Fibroblast of mammary gland (primary cell): ENCODE measurements around the gene TTBK1.

Experiments
- DNase-seq: peaks from one replicate; pipeline ENCODE4 v3.0.0-alpha.2; 2010; ENCODE audit warnings: low read depth
- H3K4me3 ChIP-seq: 2 replicates; pipeline ENCODE4 v1.5.1; 2011; ENCODE audit warnings: low read depth, mild to moderate bottlenecking, low read length, moderate library complexity; ENCODE audit not compliant: control insufficient read depth
- CTCF ChIP-seq: conservative IDR thresholded peaks from 2 replicates; pipeline ENCODE4 v1.5.1; 2011; ENCODE audit warnings: low read depth, low read length, inconsistent platforms; ENCODE audit not compliant: control insufficient read depth, insufficient read depth

Gene TTBK1

GRCh38 chr6:43328528-43328927 is 85.2 kb downstream of the TTBK1 start:
- DNase-seq, result no peak
- no peak overlapping the region for H3K4me3 ChIP-seq
- no peak for TF ChIP-seq CTCF

GRCh38 chr6:43331470-43331869 is 88.2 kb downstream of the TTBK1 start:
- no peak for DNase-seq
- no peak for TF ChIP-seq CTCF
- H3K4me3 ChIP-seq, result no peak overlapping the region

DNA sequence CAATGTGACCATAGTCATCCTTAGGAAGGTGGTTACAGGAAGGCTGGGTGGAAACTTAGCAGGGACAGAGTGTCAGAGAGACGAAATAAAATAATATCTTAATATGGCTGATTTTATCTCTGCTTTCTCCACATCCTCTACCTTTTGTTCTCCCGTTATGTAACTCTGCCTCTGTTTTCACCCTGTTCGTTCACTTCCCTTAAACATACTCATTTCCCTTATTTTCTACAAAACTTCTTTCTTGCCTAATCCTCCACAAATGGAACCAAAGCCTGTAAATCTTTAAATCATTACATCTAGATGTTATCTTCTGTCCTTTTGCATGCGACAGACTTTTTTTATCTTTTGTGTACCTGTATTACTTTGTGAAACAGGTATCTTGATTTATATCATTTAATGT is 88.6 kb downstream of the TTBK1 start:
- no peak overlapping the region for H3K4me3 ChIP-seq
- no peak for TF ChIP-seq CTCF
- no peak for DNase-seq

DNA sequence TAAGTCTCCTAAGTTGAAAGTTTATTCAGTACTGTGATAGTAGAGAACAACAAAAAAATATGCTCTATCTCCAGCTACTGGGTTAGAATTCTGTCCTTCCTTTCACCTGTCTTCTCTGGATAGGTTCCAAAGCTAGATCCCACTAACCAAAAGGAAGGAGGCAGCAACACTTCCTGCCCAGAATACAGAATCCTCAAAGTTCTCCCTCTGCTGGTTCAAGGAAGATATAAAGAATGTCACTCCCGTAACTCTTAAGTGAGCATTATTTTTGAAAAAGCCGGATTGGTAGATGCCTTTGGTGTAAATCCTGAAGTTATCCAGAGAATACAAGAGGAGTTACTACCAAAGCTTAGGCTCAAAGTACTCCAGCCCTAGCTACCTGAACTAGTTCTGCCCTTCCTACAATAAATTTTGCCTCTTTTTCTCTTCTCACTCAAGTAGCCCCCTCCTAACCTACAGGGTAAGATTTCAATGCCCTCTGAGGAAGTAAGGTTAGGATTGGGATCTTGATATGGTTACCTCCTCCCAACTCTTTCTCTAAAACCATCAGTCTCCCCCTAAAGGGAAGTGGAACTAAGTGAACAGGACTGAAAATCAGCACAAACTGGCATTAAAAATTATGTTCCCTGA is 91.3 kb downstream of the TTBK1 start:
- H3K4me3 ChIP-seq, result no peak overlapping the region
- TF ChIP-seq CTCF, result peak; percentile 69
- DNase-seq, result peak; percentile 67

GRCh38 chr6:43335469-43335868 is 92.2 kb downstream of the TTBK1 start:
- TF ChIP-seq CTCF, result no peak
- H3K4me3 ChIP-seq, result no peak overlapping the region
- no peak for DNase-seq

GRCh38 chr6:43336382-43336781 is 93.1 kb downstream of the TTBK1 start:
- TF ChIP-seq CTCF, result no peak
- no peak for DNase-seq
- H3K4me3 ChIP-seq, result no peak overlapping the region
